Glutamatergic neuron (in vitro differentiated cells): ENCODE measurements around the gene COBLL1. TPM values are rescaled to one million over a fixed set of nuclear protein-coding genes. Genes with fewer than 3 reads are reported as not detected.

Source experiments
- DNase-seq: peaks from one replicate; pipeline ENCODE4 v3.0.0; 2022
- H3K27ac Mint-ChIP-seq: one replicate; pipeline ENCODE4 v1.8.0; 2020; ENCODE audit warnings: mild to moderate bottlenecking, mixed read lengths, inconsistent platforms; ENCODE audit not compliant: unreplicated experiment
- H3K27me3 Mint-ChIP-seq: one replicate; pipeline ENCODE4 v1.8.0; 2020; ENCODE audit warnings: mild to moderate bottlenecking, moderate library complexity, mixed read lengths, inconsistent platforms; ENCODE audit not compliant: unreplicated experiment
- H3K36me3 Mint-ChIP-seq: one replicate; pipeline ENCODE4 v1.8.0; 2020; ENCODE audit warnings: mild to moderate bottlenecking, mixed read lengths, inconsistent platforms; ENCODE audit not compliant: unreplicated experiment
- H3K4me1 Mint-ChIP-seq: one replicate; pipeline ENCODE4 v1.8.0; 2020; ENCODE audit warnings: mild to moderate bottlenecking, low read depth, mixed read lengths, inconsistent platforms; ENCODE audit not compliant: unreplicated experiment
- H3K4me3 Mint-ChIP-seq: one replicate; pipeline ENCODE4 v1.8.0; 2020; ENCODE audit warnings: mild to moderate bottlenecking, mixed read lengths, inconsistent platforms; ENCODE audit not compliant: unreplicated experiment
- H3K9me3 Mint-ChIP-seq: one replicate; pipeline ENCODE4 v1.8.0; 2020; ENCODE audit warnings: mild to moderate bottlenecking, moderate library complexity, mixed read lengths, inconsistent platforms; ENCODE audit not compliant: unreplicated experiment
- CTCF ChIP-seq: fragments of 200-600 bp; sonication (generic); IDR thresholded peaks from one replicate; pipeline ENCODE4 v1.5.0; 2021; ENCODE audit not compliant: partially characterized antibody, unreplicated experiment
- total RNA-seq: library from RNA; stranded (reverse); fragmentation: NEBNext Ultra II Directional; extraction: Animal tissue kit (Norgen Biotek cat#: 25700); gene quantifications from one replicate; pipeline ENCODE4 v1.2.1, GENCODE V29; 2021; ENCODE audit not compliant: unreplicated experiment

The COBLL1 gene
- total RNA-seq, 1 donor from 2014 or later: 0.91 TPM

DNA sequence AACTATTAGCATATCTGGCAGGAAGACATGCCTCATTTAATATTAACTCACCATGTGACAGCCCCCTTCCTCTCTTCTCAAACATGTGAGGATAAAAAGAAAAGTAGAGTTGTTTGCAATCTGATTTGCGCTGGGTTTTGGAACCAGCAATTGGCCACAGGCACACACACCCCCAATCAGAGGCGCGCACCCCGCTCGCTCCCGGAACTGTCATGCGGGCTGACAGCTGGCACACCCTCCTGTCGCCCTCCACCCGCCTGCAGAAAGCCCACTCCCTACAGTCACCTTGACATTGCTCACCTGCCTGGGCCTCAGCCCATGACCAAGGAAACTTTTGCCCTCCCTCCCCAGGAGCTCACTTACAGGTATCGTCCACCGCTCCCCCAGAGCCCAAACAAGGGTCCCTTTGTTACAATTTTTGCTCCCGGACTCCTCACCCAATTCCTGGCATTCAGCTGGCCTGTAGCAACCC lies 1.1 kb downstream of the COBLL1 start:
- peaks cover 3% of the 10 kb centered on the region for H3K4me1 Mint-ChIP-seq
- H3K36me3 Mint-ChIP-seq: no peaks in the 10 kb centered on the region
- H3K9me3 Mint-ChIP-seq: no peaks in the 10 kb centered on the region
- peaks cover 3% of the 10 kb centered on the region for H3K27me3 Mint-ChIP-seq
- H3K27ac Mint-ChIP-seq: peak overlapping the region; percentile 38
- TF ChIP-seq CTCF: no peak
- DNase-seq: no peak
- H3K4me3 Mint-ChIP-seq: peak overlapping the region; percentile 83

DNA sequence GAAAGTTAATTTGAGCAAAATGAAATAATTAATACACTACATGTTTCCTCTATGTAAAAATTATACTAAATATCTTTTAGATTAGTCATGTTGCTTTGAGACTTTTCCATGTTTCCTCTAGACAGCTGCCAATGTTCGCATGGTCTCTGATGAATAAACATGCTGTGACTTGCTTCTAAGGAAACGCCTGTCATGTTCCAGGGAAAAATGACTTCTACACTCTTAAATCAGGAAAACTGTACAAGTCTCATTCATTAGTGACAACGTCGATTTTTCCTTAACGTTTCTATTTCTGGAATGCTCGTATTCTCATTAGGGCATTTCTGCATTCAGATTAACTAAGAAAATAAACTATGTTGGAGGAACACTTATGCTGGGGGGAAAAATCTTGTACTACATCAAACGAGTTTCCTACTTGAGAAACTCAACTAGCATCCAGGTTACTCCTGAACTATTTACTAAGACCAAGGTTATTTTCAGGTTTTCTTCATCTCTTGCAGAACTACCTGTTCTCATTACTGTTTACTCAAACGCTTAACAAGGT lies 1.6 kb downstream of the COBLL1 start:
- Mint-ChIP-seq H3K27me3 (peaks cover 3% of the 10 kb centered on the region), H3K36me3 (no peaks in the 10 kb centered on the region), H3K9me3 (no peaks in the 10 kb centered on the region), H3K27ac (no peak overlapping the region), H3K4me3 (peak overlapping the region; percentile 83), H3K4me1 (peaks cover 3% of the 10 kb centered on the region)
- no peak for DNase-seq
- TF ChIP-seq CTCF: no peak

DNA sequence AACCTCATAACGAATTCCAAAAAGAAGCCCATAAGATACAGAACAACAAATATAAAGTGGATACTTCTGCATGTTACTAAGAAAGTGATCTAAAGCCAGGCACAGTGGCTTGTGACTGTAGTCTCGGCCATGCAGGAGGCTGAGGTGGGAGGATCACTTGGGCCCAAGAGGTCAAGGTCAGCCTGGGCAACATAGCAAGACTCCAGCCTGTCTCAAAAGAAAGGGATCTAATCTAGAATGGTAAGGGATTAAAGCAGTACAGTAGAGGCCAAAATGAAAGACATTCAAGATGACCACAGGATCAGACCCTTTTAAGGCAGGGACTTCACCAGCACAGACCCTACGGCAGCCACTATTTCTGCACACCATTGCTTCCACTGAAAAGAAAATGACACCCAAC lies 3.8 kb downstream of the COBLL1 start:
- peaks cover 3% of the 10 kb centered on the region for H3K27me3 Mint-ChIP-seq
- no peak for DNase-seq
- peaks cover 3% of the 10 kb centered on the region for H3K4me1 Mint-ChIP-seq
- no peaks in the 10 kb centered on the region for H3K36me3 Mint-ChIP-seq
- no peak overlapping the region for H3K4me3 Mint-ChIP-seq
- no peak overlapping the region for H3K27ac Mint-ChIP-seq
- TF ChIP-seq CTCF: no peak
- no peaks in the 10 kb centered on the region for H3K9me3 Mint-ChIP-seq

DNA sequence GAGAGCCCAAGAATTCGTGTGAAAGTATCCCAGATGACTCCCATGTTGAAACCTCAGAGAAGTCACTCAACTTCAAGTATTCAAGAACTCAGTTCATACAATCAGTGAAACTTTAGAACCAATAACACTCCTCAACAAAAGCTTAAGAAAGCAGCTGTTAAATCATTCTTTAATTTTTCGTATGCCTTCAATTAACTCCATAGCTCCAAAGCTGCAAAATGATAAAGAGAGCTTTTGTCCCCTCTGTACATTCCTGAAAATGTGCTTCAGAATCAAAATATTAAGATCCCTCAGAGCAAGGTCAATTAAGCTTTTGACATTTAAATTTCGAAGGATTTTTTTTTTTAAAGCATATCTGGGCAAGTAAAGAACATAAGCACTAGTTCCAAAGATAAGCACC lies 4.7 kb downstream of the COBLL1 start:
- Mint-ChIP-seq H3K27me3 (peaks cover 3% of the 10 kb centered on the region), H3K36me3 (no peaks in the 10 kb centered on the region), H3K9me3 (no peaks in the 10 kb centered on the region), H3K27ac (no peak overlapping the region), H3K4me1 (peaks cover 3% of the 10 kb centered on the region), H3K4me3 (no peak overlapping the region)
- DNase-seq: no peak
- TF ChIP-seq CTCF: no peak

- Mint-ChIP-seq H3K4me1 (no peaks in the 10 kb centered on the region), H3K27me3 (peaks cover 1% of the 10 kb centered on the region), H3K4me3 (no peak overlapping the region), H3K9me3 (no peaks in the 10 kb centered on the region), H3K27ac (no peak overlapping the region), H3K36me3 (no peaks in the 10 kb centered on the region)
- no peak for DNase-seq
- TF ChIP-seq CTCF: no peak
Observed at GRCh38 chr2:164835302-164835701, 6.3 kb downstream of the COBLL1 start.
